ENCODE measurements around the gene ABI1.

DNA sequence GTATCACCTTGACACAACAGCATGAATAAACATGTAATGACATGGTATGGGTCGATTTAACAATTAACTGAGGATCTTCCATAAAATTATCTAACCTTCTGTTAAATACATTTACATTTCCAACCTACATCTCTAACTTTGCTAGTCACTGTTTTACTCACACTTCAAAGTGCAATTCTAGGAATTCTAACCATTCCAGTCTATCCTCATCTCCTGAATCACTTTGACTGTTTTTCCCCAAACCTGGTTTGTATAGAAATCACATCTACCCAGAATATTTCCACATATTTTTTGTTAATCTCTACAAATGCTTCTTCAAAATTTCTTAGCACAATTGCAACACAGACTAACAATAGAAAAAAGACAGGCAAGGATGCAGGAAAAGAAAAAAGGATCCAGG is 6.2 kb downstream of the ABI1 start:
- TF ChIP-seq MAFK (IDR thresholded peaks at IDR 0.05; ENCODE audit: low read depth, low read length), result no peak
- no peak for TF ChIP-seq CTCF (conservative IDR thresholded peaks at IDR 0.05; ENCODE audit: low read depth, low read length)
- no peak for TF ChIP-seq MXI1 (IDR thresholded peaks at IDR 0.05; ENCODE audit: borderline replicate concordance, low read depth, low read length)
- TF ChIP-seq POLR2A (IDR thresholded peaks at IDR 0.05; ENCODE audit: low read depth, low read length), result no peak
- TF ChIP-seq USF2 (IDR thresholded peaks at IDR 0.05; ENCODE audit: low read depth, low read length), result no peak
- TF ChIP-seq RAD21 (IDR thresholded peaks at IDR 0.05; ENCODE audit: low read length), result no peak
- no peak for TF ChIP-seq BHLHE40 (IDR thresholded peaks at IDR 0.05; ENCODE audit: low read depth, low read length)
- no peak for TF ChIP-seq SMC3 (IDR thresholded peaks at IDR 0.05; ENCODE audit: low read depth, low read length)
- TF ChIP-seq FOS (IDR thresholded peaks at IDR 0.05; ENCODE audit: low read depth, low read length), result no peak
- TF ChIP-seq CEBPB (IDR thresholded peaks at IDR 0.05; ENCODE audit: low read depth, low read length), result no peak
- TF ChIP-seq RFX5 (IDR thresholded peaks at IDR 0.05; ENCODE audit: low read depth, low read length), result no peak
